HepG2 (cell line): ENCODE data around the gene SLC9A5. TPM values are rescaled to one million over a fixed set of nuclear protein-coding genes. Genes with fewer than 3 reads are reported as not detected.

Source experiments
- AGO1 ChIP-seq: fragments of 200-400 bp; formaldehyde crosslinking; IDR thresholded peaks from 2 replicates; pipeline ENCODE4 v1.6.1; 2017; ENCODE audit warnings: mild to moderate bottlenecking, low read depth, low read length, moderate library complexity; ENCODE audit not compliant: poor library complexity, severe bottlenecking
- ATF2 ChIP-seq: sonication (generic); formaldehyde crosslinking; IDR thresholded peaks from 2 replicates; pipeline ENCODE4 v1.4.0; 2020; ENCODE audit warnings: missing genetic modification reagents
- DRAP1 ChIP-seq: IDR thresholded peaks from 2 replicates; pipeline ENCODE4 v1.6.1; 2016; ENCODE audit warnings: missing genetic modification reagents, missing compliant biosample characterization
- ESRRA ChIP-seq: sonication (generic); formaldehyde crosslinking; IDR thresholded peaks from 2 replicates; pipeline ENCODE4 v1.5.1; 2020; ENCODE audit warnings: mild to moderate bottlenecking, low read depth, missing genetic modification reagents
- HNRNPL ChIP-seq: fragments of 200-400 bp; formaldehyde crosslinking; IDR thresholded peaks from 2 replicates; pipeline ENCODE4 v1.6.1; 2017; ENCODE audit warnings: mild to moderate bottlenecking, low read depth, low read length
- KAT7 ChIP-seq: IDR thresholded peaks from 2 replicates; pipeline ENCODE4 v1.6.1; 2018; ENCODE audit warnings: borderline replicate concordance, missing compliant biosample characterization
- NONO ChIP-seq, 2 experiments: fragments of 450-650 bp in 1 of 2; sonication (generic) in 1 of 2; formaldehyde crosslinking in 1 of 2; IDR thresholded peaks in 1 of 2; conservative IDR thresholded peaks in 1 of 2; 2 replicates each; pipeline versions ENCODE4 v1.6.1 to v1.8.0; 2017 to 2022; ENCODE audit warnings: mild to moderate bottlenecking in 1 of 2, missing genetic modification reagents in 1 of 2, moderate library complexity in 1 of 2
- PRDM10 ChIP-seq: sonication (generic); formaldehyde crosslinking; IDR thresholded peaks from 2 replicates; pipeline ENCODE4 v1.4.0; 2020; ENCODE audit warnings: low read depth, missing genetic modification reagents
- SKI ChIP-seq: fragments of 450-650 bp; IDR thresholded peaks from one replicate; pipeline ENCODE4 v1.6.1; 2018; ENCODE audit warnings: mild to moderate bottlenecking; ENCODE audit not compliant: partially characterized antibody
- SP2 ChIP-seq: sonication (generic); formaldehyde crosslinking; IDR thresholded peaks from 2 replicates; pipeline ENCODE4 v1.5.1; 2020; ENCODE audit warnings: mild to moderate bottlenecking, missing genetic modification reagents
- SP5 ChIP-seq: IDR thresholded peaks from 2 replicates; pipeline ENCODE4 v1.6.1; 2016; ENCODE audit warnings: low read depth, borderline replicate concordance
- ZBTB7B ChIP-seq: sonication (generic); formaldehyde crosslinking; IDR thresholded peaks from 2 replicates; pipeline ENCODE4 v1.4.0; 2020; ENCODE audit warnings: missing genetic modification reagents
- ZKSCAN1 ChIP-seq: fragments of 150-350 bp; IDR thresholded peaks from 2 replicates; pipeline ENCODE4 v1.6.1; 2014; ENCODE audit warnings: low read length
- ZNF720 ChIP-seq: sonication (generic); formaldehyde crosslinking; IDR thresholded peaks from 2 replicates; pipeline ENCODE4 v1.4.0; 2020; ENCODE audit warnings: missing genetic modification reagents
- ZNF773 ChIP-seq: sonication (generic); formaldehyde crosslinking; IDR thresholded peaks from 2 replicates; pipeline ENCODE4 v1.4.0; 2020; ENCODE audit warnings: missing genetic modification reagents, borderline replicate concordance
- ZNF782 ChIP-seq: sonication (generic); formaldehyde crosslinking; IDR thresholded peaks from 2 replicates; pipeline ENCODE4 v1.4.0; 2020; ENCODE audit warnings: missing genetic modification reagents, mild to moderate bottlenecking, borderline replicate concordance
- ZNF792 ChIP-seq: IDR thresholded peaks from 2 replicates; pipeline ENCODE4 v1.6.1; 2016
- polyA plus RNA-seq, 8 experiments: library from polyadenylated mRNA; depleted of rRNA in 3 of 8; stranded (reverse) in 7 of 8; unstranded in 1 of 8; fragments of >200 nt; fragmentation: Illumina TruSeq in 4 of 8; extraction: Trizol in 4 of 8; gene quantifications; 2 replicates each; pipeline versions ENCODE4 v1.2.1 to v1.2.3, GENCODE V29; 2011 to 2016; ENCODE audit warnings: low read depth in 4 of 8, missing spikeins in 1 of 8, mixed read lengths in 1 of 8; ENCODE audit not compliant: insufficient read depth in 1 of 8
- total RNA-seq, 5 experiments: library from RNA; depleted of rRNA; stranded (reverse); fragments of >200 nt; fragmentation: Illumina TruSeq; extraction: Trizol; gene quantifications; 2 replicates each; pipeline ENCODE4 v1.2.3, GENCODE V29; 2016; ENCODE audit warnings: low read depth in 1 of 5
- TF ChIP-seq, protein P1 (sequence below), 2 experiments: fragments of 450-650 bp in 1 of 2; sonication (generic) in 1 of 2; formaldehyde crosslinking; IDR thresholded peaks; 2 replicates each; pipeline versions ENCODE4 v1.5.0 to v1.8.0; 2020 to 2022; ENCODE audit warnings: mild to moderate bottlenecking in 1 of 2, missing genetic modification reagents in 1 of 2
- TF ChIP-seq, protein P2 (sequence below): sonication (generic); formaldehyde crosslinking; IDR thresholded peaks from 2 replicates; pipeline ENCODE4 v1.4.0; 2020; ENCODE audit warnings: mild to moderate bottlenecking, missing genetic modification reagents, borderline replicate concordance
- TF ChIP-seq, protein P3 (sequence below): sonication (generic); formaldehyde crosslinking; IDR thresholded peaks from 2 replicates; pipeline ENCODE4 v1.5.0; 2020; ENCODE audit warnings: missing genetic modification reagents, mild to moderate bottlenecking, borderline replicate concordance

SLC9A5 gene
- total and polyA plus RNA-seq, 2 of the 13 experiments (the other 11 are each of a cell fraction or from before 2014, with no cell fraction given) = 0.58 to 1.4 TPM

DNA sequence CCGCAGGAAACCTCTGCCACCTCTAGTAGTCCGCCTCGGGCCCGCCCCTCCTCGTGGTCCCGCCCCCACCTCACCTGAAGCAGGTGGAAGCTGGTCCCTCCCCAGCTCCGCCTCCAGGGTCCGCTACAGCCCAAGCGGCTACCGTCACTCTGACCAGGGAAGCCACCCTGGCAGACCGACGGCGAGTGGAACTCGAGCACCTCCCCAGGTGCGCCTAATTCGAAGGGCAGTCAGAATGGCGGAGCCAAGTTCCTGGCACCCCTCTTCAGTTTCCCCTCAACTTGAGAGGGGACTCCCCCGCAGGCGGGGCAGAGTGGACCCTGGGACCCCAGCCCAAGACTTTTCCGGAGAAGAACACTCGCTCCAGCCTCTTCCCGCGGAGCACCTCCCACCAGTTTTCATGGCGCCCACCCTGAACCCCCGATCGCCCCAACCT is 2.0 kb upstream of the SLC9A5 start (continued):
- TF ChIP-seq, protein P1, sequence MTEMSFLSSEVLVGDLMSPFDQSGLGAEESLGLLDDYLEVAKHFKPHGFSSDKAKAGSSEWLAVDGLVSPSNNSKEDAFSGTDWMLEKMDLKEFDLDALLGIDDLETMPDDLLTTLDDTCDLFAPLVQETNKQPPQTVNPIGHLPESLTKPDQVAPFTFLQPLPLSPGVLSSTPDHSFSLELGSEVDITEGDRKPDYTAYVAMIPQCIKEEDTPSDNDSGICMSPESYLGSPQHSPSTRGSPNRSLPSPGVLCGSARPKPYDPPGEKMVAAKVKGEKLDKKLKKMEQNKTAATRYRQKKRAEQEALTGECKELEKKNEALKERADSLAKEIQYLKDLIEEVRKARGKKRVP (CRISPR knock-in tag; IDR thresholded peaks at IDR 0.05) = 0 out of 4 replicates have a peak, but pooled peaks of 1 of the 2 experiments have one; percentile 10
- peak; percentile 31; the same call in 1 of the 2 replicates for TF ChIP-seq DRAP1 (CRISPR knock-in tag)
- no peak for TF ChIP-seq SP2 (CRISPR knock-in tag)
- TF ChIP-seq ZNF792 = 0 out of 2 replicates have a peak, but pooled peaks have one; percentile 0
- TF ChIP-seq HNRNPL = 0 out of 2 replicates have a peak, but pooled peaks have one; percentile 25
- TF ChIP-seq ZKSCAN1 = no peak
- TF ChIP-seq ZBTB7B (CRISPR knock-in tag) = 0 out of 2 replicates have a peak, but pooled peaks have one; percentile 5
- peak; percentile 5 for TF ChIP-seq AGO1
- 0 out of 2 replicates have a peak, but pooled peaks have one; percentile 1 for TF ChIP-seq ATF2 (CRISPR knock-in tag)
- 0 out of 2 replicates have a peak, but pooled peaks have one; percentile 88 for TF ChIP-seq ZNF782
- TF ChIP-seq ESRRA (CRISPR knock-in tag) = 0 out of 2 replicates have a peak, but pooled peaks have one; percentile 25
- TF ChIP-seq SKI = no peak
- no peak for TF ChIP-seq ZNF773 (CRISPR knock-in tag)
- TF ChIP-seq NONO (IDR thresholded peaks at IDR 0.05) = no peak
- TF ChIP-seq NONO (CRISPR knock-in tag; conservative IDR thresholded peaks at IDR 0.05) = no peak
- TF ChIP-seq, protein P2, sequence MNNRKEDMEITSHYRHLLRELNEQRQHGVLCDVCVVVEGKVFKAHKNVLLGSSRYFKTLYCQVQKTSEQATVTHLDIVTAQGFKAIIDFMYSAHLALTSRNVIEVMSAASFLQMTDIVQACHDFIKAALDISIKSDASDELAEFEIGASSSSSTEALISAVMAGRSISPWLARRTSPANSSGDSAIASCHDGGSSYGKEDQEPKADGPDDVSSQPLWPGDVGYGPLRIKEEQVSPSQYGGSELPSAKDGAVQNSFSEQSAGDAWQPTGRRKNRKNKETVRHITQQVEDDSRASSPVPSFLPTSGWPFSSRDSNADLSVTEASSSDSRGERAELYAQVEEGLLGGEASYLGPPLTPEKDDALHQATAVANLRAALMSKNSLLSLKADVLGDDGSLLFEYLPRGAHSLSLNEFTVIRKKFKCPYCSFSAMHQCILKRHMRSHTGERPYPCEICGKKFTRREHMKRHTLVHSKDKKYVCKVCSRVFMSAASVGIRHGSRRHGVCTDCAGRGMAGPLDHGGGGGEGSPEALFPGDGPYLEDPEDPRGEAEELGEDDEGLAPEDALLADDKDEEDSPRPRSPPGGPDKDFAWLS (CRISPR knock-in tag) = 0 out of 2 replicates have a peak, but pooled peaks have one; percentile 3
- no peak for TF ChIP-seq PRDM10 (CRISPR knock-in tag)
- TF ChIP-seq SP5 (CRISPR knock-in tag) = 0 out of 2 replicates have a peak, but pooled peaks have one; percentile 21
- TF ChIP-seq ZNF720 (CRISPR knock-in tag) = no peak
- TF ChIP-seq KAT7 (CRISPR knock-in tag) = peak; percentile 54; the same call in 1 of the 2 replicates
- TF ChIP-seq, protein P3, sequence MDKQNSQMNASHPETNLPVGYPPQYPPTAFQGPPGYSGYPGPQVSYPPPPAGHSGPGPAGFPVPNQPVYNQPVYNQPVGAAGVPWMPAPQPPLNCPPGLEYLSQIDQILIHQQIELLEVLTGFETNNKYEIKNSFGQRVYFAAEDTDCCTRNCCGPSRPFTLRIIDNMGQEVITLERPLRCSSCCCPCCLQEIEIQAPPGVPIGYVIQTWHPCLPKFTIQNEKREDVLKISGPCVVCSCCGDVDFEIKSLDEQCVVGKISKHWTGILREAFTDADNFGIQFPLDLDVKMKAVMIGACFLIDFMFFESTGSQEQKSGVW (CRISPR knock-in tag) = 0 out of 2 replicates have a peak, but pooled peaks have one; percentile 8
